Fibroblast of lung (primary cell): ENCODE data around the gene CLEC4E. TPM values are rescaled to one million over a fixed set of nuclear protein-coding genes. Genes with fewer than 3 reads are reported as not detected.

Source experiments
- DNase-seq, 2 donors: peaks; one replicate each; pipeline versions ENCODE4 v3.0.0 to v3.0.0-alpha.2; 2010; ENCODE audit warnings: low read depth in 2 of 2
- H2AFZ ChIP-seq: 2 replicates; pipeline ENCODE4 v1.5.1; 2012; ENCODE audit warnings: low read length, control low read depth, inconsistent platforms
- H3K27ac ChIP-seq: 2 replicates; pipeline ENCODE4 v1.5.1; 2011; ENCODE audit warnings: low read length, control low read depth; ENCODE audit not compliant: insufficient read depth
- H3K27me3 ChIP-seq: 2 replicates; pipeline ENCODE4 v1.5.1; 2011; ENCODE audit warnings: mild to moderate bottlenecking, low read length; ENCODE audit not compliant: control insufficient read depth, insufficient read depth
- H3K36me3 ChIP-seq: 2 replicates; pipeline ENCODE4 v1.5.1; 2011; ENCODE audit warnings: low read length; ENCODE audit not compliant: control insufficient read depth, insufficient read depth
- H3K4me1 ChIP-seq: 2 replicates; pipeline ENCODE4 v1.5.1; 2011; ENCODE audit warnings: low read length; ENCODE audit not compliant: control insufficient read depth, insufficient read depth; ENCODE audit errors: extremely low read depth
- H3K4me2 ChIP-seq: 2 replicates; pipeline ENCODE4 v1.5.1; 2011; ENCODE audit warnings: low read length, control low read depth; ENCODE audit not compliant: insufficient read depth; ENCODE audit errors: extremely low read depth
- H3K4me3 ChIP-seq, 4 experiments: fragments of 200-600 bp in 1 of 4; sonication (generic) in 1 of 4; replicated peaks in 1 of 4; 2 replicates each; pipeline ENCODE4 v1.5.1; 2011 to 2016; ENCODE audit warnings: low read length in 4 of 4, low read depth in 3 of 4, mild to moderate bottlenecking in 3 of 4, control low read depth in 2 of 4, inconsistent platforms in 1 of 4, mixed read lengths in 1 of 4; ENCODE audit not compliant: insufficient read depth in 1 of 4; ENCODE audit errors: control extremely low read depth in 1 of 4
- H3K79me2 ChIP-seq: 2 replicates; pipeline ENCODE4 v1.5.1; 2012; ENCODE audit warnings: mild to moderate bottlenecking, low read length, inconsistent platforms; ENCODE audit not compliant: control insufficient read depth, insufficient read depth
- H3K9ac ChIP-seq: 2 replicates; pipeline ENCODE4 v1.5.1; 2011; ENCODE audit warnings: mild to moderate bottlenecking, low read length, control low read depth; ENCODE audit not compliant: insufficient read depth
- H3K9me3 ChIP-seq: 2 replicates; pipeline ENCODE4 v1.5.1; 2012; ENCODE audit warnings: low read depth, low read length; ENCODE audit not compliant: control insufficient read depth, insufficient read depth
- H4K20me1 ChIP-seq: 2 replicates; pipeline ENCODE4 v1.5.1; 2011; ENCODE audit warnings: low read length; ENCODE audit not compliant: control insufficient read depth, insufficient read depth; ENCODE audit errors: extremely low read depth
- CTCF ChIP-seq, 2 donors: IDR thresholded peaks in 1 of 2; conservative IDR thresholded peaks in 1 of 2; 1 replicate in 1 of 2; 2 replicates in 1 of 2; pipeline ENCODE4 v1.5.1; 2011 to 2012; ENCODE audit warnings: low read length in 2 of 2, control low read depth in 1 of 2, inconsistent platforms in 1 of 2, low read depth in 1 of 2, mild to moderate bottlenecking in 1 of 2
- EZH2 ChIP-seq: IDR thresholded peaks from 2 replicates; pipeline ENCODE4 v1.5.1; 2012; ENCODE audit warnings: low read length, control low read depth, mild to moderate bottlenecking; ENCODE audit errors: missing control alignments
- polyA plus RNA-seq, 2 donors: library from polyadenylated mRNA; depleted of rRNA in 1 of 2; stranded (reverse) in 1 of 2; unstranded in 1 of 2; fragments of >200 nt; gene quantifications; 2 replicates each; pipeline ENCODE4 v1.2.1, GENCODE V29; 2011 to 2012; ENCODE audit warnings: missing spikeins in 1 of 2
- total RNA-seq: library from RNA; depleted of rRNA; stranded (reverse); fragments of >200 nt; gene quantifications from 2 replicates; pipeline ENCODE4 v1.2.1, GENCODE V29; 2014

Gene CLEC4E
- total and polyA plus RNA-seq, 2 donors (not counting 1 experiment from before 2014, with no cell fraction given) = not detected

DNA sequence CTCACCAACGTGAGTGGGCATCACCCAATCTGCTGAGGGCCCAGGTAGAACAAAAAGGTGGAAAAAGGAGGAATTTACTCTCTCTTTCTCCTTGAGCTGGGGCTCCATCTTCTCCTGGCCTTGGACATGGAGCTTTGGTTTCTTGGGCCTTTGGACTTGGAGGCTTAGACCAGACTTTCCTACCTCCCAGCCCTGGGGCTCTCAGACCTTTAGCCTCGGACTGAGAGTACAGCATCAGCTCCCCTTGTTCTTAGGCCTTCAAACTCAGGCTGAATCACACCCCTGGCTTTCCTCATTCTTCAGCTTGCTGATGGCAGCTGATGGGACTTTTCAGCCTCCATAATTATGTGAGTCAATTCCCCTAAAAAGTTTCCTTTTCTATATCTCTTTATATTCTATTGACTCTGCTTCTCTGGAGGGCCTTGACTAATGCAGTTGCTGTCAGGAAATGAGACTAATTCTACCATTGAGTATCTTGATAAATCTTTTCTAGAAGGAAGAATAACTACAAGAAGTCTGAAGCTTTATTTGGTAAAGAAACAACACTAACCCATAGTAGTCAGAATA is 15.9 kb upstream of the CLEC4E start:
- no peaks in the 10 kb centered on the region for H3K4me1 ChIP-seq
- no peaks in the 10 kb centered on the region for H4K20me1 ChIP-seq
- no peak overlapping the region for H2AFZ ChIP-seq
- no peak overlapping the region for H3K4me3 ChIP-seq
- H3K36me3 ChIP-seq = no peaks in the 10 kb centered on the region
- no peak overlapping the region for H3K27ac ChIP-seq
- H3K27me3 ChIP-seq = no peaks in the 10 kb centered on the region
- DNase-seq = no peak
- H3K79me2 ChIP-seq = no peaks in the 10 kb centered on the region
- no peak for TF ChIP-seq CTCF (conservative IDR thresholded peaks at IDR 0.05 in 1 of 2, IDR thresholded peaks at IDR 0.05 in 1 of 2; ENCODE audit: low read depth in 1 of 2, low read length in 2 of 2)
- TF ChIP-seq EZH2 = no peak
- no peak overlapping the region for H3K4me2 ChIP-seq
- H3K9ac ChIP-seq = no peak overlapping the region
- H3K9me3 ChIP-seq = no peaks in the 10 kb centered on the region

DNA sequence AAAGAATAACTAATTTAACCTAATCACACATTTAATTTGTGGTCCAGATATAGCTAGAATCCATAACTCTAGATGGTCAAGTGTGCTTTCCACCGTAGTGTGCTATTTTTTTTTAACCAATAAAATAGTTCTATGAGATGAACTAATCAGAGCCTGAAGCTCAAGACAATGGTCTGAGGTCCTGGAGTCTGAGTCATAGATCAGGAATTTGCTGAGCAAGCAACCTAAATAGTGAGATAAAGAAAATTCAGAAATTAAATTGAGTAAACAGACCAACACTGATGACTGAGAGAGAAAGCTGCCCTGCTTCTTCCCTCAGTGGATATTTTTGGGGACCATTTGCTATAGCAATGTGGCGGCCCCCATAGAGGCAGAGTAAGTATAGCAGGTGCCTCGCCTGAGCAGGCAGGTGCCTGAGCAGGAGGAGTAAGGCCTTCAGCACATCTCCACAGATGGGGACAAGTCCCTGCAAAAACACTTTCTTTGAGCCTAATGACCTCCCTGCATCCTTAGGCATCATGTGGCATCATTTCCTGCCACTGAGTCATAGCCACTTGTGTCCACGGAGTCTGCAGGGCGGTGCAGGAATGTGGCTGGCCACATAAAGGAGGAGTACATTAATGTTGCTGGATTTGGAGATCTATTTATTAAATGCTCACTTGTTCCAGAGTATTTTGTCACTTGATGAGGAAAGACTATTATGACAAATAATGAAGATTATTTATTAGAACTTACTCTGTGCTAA is 13.9 kb upstream of the CLEC4E start:
- no peaks in the 10 kb centered on the region for H4K20me1 ChIP-seq
- H3K27ac ChIP-seq = no peak overlapping the region
- H3K36me3 ChIP-seq = no peaks in the 10 kb centered on the region
- no peak overlapping the region for H3K4me3 ChIP-seq
- no peaks in the 10 kb centered on the region for H3K27me3 ChIP-seq
- no peak for TF ChIP-seq EZH2
- no peak for TF ChIP-seq CTCF (conservative IDR thresholded peaks at IDR 0.05 in 1 of 2, IDR thresholded peaks at IDR 0.05 in 1 of 2; ENCODE audit: low read depth in 1 of 2, low read length in 2 of 2)
- H3K9me3 ChIP-seq = no peaks in the 10 kb centered on the region
- no peak overlapping the region for H3K4me2 ChIP-seq
- peak; percentile 11 to 60 for DNase-seq
- H3K4me1 ChIP-seq = no peaks in the 10 kb centered on the region
- no peak overlapping the region for H2AFZ ChIP-seq
- H3K79me2 ChIP-seq = no peaks in the 10 kb centered on the region
- no peak overlapping the region for H3K9ac ChIP-seq

DNA sequence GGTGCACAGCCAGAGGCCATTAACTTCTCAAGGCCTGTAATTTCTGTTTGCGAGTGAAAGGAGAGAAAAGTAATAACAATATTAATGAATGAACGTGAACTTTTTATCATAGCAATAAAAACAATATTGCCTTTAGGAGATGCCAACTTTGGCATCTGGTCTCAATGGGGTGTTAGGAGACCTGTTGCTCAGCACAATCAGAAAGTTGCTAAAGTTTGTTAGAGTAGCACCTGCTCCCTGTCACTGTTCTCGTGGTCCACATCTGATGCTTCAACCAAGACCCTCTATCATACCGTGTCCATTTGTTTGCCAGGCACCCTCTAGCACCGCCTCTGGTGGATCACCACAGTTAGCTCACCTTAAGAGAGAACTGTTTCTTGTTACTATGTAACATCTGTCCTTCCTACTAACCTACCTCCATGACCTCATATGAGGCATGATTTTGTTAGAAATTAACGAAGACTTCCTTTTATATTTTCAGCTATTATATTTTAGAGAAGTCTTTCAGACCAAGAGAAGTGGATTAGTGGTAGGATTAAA is 12.5 kb upstream of the CLEC4E start:
- Histone ChIP-seq H3K27me3 (no peaks in the 10 kb centered on the region), H3K36me3 (no peaks in the 10 kb centered on the region), H3K27ac (no peak overlapping the region), H3K4me3 (no peak overlapping the region), H3K9ac (no peak overlapping the region), H4K20me1 (no peaks in the 10 kb centered on the region), H3K9me3 (no peaks in the 10 kb centered on the region), H3K4me1 (no peaks in the 10 kb centered on the region), H3K79me2 (no peaks in the 10 kb centered on the region), H2AFZ (no peak overlapping the region), H3K4me2 (no peak overlapping the region)
- TF ChIP-seq CTCF (conservative IDR thresholded peaks at IDR 0.05 in 1 of 2, IDR thresholded peaks at IDR 0.05 in 1 of 2; ENCODE audit: low read depth in 1 of 2, low read length in 2 of 2) (no peak), EZH2 (no peak)
- DNase-seq = no peak
